Gastrocnemius medialis (tissue), 4 donors: Measurements from ENCODE around the gene WSCD2.

Source experiments
- POLR2A ChIP-seq, 2 donors: fragments of 450-650 bp; IDR thresholded peaks; one replicate each; pipeline ENCODE4 v1.6.1; 2017; ENCODE audit warnings: antibody characterized with exemption in 2 of 2, mild to moderate bottlenecking in 2 of 2, moderate library complexity in 2 of 2
- TF ChIP-seq, protein P1 (sequence below), 5 experiments: fragments of 450-650 bp in 3 of 5; fragments of 200-600 bp in 2 of 5; sonication (generic) in 2 of 5; IDR thresholded peaks in 4 of 5; conservative IDR thresholded peaks in 1 of 5; 1 replicate in 4 of 5; 2 replicates in 1 of 5; pipeline ENCODE4 v1.5.1; 2016 to 2019; ENCODE audit warnings: antibody characterized with exemption in 5 of 5, mild to moderate bottlenecking in 3 of 5, moderate library complexity in 3 of 5

DNA sequence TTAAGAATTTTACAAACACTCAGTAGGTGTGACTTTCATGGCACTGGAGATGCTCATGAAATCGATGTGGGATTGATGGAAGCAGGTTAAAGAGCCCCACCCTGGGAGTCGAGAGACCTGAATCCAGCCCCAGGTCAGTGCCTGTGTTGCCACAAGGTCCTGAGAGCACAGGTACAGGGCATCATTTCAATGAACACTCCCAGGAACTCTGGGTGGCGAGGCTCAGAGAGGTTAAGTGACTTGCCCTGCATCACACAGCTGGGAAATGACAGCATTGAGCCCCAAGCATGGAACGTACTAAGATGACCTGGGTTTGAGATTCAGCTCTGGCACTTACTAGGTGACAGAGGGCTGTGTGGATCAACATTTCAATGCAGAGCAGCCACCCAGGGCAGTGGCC is 111.8 kb downstream of the WSCD2 start:
- TF ChIP-seq, protein P1, sequence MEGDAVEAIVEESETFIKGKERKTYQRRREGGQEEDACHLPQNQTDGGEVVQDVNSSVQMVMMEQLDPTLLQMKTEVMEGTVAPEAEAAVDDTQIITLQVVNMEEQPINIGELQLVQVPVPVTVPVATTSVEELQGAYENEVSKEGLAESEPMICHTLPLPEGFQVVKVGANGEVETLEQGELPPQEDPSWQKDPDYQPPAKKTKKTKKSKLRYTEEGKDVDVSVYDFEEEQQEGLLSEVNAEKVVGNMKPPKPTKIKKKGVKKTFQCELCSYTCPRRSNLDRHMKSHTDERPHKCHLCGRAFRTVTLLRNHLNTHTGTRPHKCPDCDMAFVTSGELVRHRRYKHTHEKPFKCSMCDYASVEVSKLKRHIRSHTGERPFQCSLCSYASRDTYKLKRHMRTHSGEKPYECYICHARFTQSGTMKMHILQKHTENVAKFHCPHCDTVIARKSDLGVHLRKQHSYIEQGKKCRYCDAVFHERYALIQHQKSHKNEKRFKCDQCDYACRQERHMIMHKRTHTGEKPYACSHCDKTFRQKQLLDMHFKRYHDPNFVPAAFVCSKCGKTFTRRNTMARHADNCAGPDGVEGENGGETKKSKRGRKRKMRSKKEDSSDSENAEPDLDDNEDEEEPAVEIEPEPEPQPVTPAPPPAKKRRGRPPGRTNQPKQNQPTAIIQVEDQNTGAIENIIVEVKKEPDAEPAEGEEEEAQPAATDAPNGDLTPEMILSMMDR (IDR thresholded peaks at IDR 0.05 in 4 of 5, conservative IDR thresholded peaks at IDR 0.05 in 1 of 5): no peak
- no peak for TF ChIP-seq POLR2A (IDR thresholded peaks at IDR 0.05)
